C4-2B (cell line): ENCODE results near the gene CHN1.

ENCODE experiments used
- H3K27ac ChIP-seq: fragments of 450-650 bp; 2 replicates; pipeline ENCODE4 v1.5.1; 2017
- ZFX ChIP-seq: fragments of 450-650 bp; IDR thresholded peaks from 2 replicates; pipeline ENCODE4 v1.6.1; 2017
- TF ChIP-seq, protein P1 (sequence below): fragments of 450-650 bp; conservative IDR thresholded peaks from 2 replicates; pipeline ENCODE4 v1.5.1; 2017; ENCODE audit warnings: mild to moderate bottlenecking

Gene CHN1

DNA sequence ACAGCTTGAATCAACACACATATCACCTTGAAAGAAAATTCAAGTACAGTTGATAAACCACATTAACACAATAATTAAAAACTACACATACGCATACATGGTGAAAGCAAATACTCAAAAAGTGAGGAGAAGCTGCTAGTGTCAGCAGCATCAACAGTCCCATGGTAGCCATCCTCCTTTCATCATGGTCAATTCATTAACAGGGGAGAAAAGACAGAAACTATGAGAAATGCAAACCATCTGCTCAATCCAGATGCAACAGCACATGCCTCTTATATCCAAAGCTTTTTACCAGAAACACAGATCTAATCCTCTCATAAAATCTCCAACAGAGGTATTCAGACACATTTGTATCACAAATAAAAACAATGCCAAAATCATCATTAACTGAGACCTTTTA lies 159.0 kb downstream of the CHN1 start:
- no peak overlapping the region for H3K27ac ChIP-seq
- TF ChIP-seq, protein P1, sequence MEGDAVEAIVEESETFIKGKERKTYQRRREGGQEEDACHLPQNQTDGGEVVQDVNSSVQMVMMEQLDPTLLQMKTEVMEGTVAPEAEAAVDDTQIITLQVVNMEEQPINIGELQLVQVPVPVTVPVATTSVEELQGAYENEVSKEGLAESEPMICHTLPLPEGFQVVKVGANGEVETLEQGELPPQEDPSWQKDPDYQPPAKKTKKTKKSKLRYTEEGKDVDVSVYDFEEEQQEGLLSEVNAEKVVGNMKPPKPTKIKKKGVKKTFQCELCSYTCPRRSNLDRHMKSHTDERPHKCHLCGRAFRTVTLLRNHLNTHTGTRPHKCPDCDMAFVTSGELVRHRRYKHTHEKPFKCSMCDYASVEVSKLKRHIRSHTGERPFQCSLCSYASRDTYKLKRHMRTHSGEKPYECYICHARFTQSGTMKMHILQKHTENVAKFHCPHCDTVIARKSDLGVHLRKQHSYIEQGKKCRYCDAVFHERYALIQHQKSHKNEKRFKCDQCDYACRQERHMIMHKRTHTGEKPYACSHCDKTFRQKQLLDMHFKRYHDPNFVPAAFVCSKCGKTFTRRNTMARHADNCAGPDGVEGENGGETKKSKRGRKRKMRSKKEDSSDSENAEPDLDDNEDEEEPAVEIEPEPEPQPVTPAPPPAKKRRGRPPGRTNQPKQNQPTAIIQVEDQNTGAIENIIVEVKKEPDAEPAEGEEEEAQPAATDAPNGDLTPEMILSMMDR: no peak
- no peak for TF ChIP-seq ZFX

DNA sequence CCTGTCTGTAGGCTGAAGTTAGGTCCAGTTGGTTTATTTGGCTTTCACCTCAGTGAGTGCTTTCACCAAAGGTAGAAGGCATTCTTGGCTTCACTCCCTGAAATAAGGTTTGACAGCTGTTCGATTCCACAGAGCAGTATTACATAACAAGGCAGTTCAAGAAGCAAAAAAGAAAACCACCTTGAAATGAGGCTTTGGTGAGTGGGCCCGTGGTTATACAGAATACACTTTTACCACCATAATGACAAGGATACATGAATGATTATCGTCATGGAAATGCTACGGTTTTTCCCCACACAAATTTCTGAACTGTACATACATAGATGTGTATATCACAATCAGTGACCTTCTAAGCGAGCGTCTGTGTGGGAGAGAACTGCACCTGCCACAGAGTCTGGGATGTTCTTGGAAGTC lies 160.9 kb downstream of the CHN1 start:
- no peak for TF ChIP-seq ZFX
- TF ChIP-seq, protein P1: no peak

DNA sequence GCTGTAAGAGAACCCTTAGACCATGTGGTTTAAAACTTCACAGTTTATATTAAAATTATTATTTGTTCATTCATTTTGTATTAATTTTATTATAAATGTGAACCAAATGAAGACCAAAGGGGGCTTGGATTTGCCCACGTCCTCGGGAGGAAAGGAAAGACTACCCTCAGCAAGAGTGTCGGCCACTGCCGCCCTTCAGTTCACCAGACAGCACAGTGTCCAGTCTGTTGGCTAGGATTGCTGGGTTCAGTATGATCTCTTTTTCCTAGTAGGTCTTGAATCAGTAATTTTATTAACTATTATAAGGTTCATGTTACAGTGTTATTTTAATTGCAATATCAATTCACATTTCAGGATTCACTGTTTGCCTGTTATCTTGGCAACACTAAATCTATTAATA lies 162.7 kb downstream of the CHN1 start:
- no peak overlapping the region for H3K27ac ChIP-seq
- TF ChIP-seq, protein P1: no peak
- no peak for TF ChIP-seq ZFX

More for the DNA sequence above, 160.9 kb downstream of the CHN1 start:
- H3K27ac ChIP-seq: no peak overlapping the region

DNA sequence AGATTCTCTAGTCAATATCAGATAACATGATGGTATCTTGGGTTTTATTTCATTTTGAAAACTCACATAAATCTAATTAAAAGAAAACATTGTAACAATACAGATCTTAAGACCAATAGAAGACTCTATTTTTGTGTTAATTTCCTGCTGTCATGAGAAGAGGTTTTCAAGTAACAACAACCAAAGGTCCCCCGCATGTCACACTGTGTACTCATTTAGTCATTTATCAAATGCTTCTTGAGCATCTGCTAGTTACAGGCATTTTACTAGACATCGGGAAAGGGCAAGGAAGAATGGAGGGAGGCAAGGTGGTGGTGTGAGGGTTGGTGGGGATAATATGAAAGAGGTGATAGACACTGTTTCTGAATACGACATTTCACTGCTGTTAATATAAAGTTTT lies 163.2 kb downstream of the CHN1 start:
- TF ChIP-seq ZFX: no peak

DNA sequence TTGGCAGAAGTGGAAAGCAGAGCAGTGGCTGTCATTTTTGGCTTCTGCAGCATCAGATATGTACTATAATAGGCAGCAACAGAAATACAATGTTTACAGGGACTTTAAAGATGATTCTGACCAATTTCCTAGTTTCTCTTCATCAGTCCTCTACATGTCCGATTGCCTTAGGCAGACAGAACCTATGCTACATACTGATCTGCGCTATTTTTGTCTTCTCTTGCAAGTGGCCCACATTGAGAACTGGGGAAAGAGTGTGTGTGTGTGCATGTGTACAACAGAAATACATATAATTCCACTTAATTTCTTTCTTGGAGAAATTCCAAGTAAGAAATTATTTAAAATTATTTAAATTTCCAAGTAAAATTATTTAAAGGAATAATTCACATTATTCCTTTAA lies 163.8 kb downstream of the CHN1 start:
- no peak for TF ChIP-seq ZFX
- TF ChIP-seq, protein P1: no peak

More for the DNA sequence above, 163.2 kb downstream of the CHN1 start:
- H3K27ac ChIP-seq: no peak overlapping the region

DNA sequence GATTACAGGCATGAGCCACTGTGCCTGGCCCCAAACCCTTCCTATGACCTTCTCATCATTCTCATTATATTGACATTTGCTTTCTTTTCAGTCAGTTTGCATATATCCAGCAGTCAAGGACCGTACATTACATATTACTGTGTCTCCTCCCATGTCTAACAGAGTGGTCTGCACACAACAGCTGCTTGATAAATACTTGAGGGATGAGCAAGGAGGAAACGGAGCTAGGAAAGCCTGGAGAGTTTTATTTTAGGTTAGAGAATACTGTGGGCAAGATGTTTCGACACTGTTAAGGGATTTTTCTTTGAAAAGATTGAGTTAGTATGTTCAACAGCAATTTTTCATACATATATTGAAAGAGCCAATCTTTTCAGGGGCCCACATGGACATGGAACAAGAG lies 164.7 kb downstream of the CHN1 start:
- no peak overlapping the region for H3K27ac ChIP-seq
- TF ChIP-seq, protein P1: no peak
- no peak for TF ChIP-seq ZFX

More for the DNA sequence above, 163.8 kb downstream of the CHN1 start:
- no peak overlapping the region for H3K27ac ChIP-seq

DNA sequence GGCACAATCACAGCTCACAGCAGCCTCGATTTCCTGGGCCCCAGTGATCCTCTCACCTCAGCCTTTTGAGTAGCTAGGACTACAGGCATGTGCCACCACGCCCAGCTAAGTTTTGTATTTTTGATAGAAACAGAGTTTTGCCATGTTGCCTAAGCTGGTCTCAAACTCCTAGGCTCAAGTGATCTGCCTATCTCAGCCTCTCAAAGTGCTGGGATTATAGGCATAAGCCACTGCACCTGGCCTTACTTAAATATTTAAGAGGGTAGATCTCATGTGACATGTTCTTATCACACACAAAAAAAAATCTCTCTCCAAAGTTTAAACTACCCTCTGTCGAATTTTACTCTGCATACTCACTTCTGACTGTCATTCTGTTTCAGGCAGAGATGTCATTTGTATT lies 165.5 kb downstream of the CHN1 start:
- no peak overlapping the region for H3K27ac ChIP-seq
- TF ChIP-seq, protein P1: no peak
- no peak for TF ChIP-seq ZFX

DNA sequence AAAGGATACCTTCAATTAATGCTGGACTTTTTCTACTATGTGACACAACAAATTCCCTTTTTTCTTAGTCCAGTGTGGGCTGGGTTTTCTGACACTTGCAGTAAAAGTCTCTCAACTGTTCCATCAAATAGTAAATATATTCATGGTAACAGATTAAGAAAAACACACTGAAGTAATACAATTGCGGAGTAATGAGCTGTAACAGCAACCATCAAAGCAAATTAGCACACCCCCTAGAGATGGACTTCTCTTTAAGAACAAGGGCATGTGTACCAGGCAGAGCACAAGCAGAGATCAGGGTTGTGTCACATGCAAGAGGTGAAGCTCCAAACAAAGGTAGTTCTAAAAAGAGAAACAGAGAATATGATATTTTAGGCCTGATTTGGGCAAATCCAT lies 168.2 kb downstream of the CHN1 start:
- H3K27ac ChIP-seq: no peak overlapping the region
- TF ChIP-seq, protein P1: no peak
- no peak for TF ChIP-seq ZFX
